Type B pancreatic cell (in vitro differentiated cells): ENCODE measurements around the gene FAM210B. TPM values are rescaled to one million over a fixed set of nuclear protein-coding genes. Genes with fewer than 3 reads are reported as not detected.

Experiments used
- DNase-seq: peaks from one replicate; pipeline ENCODE4 v3.0.0; 2021; ENCODE audit warnings: mixed read lengths; ENCODE audit not compliant: unreplicated experiment; ENCODE audit errors: extremely low spot score
- H3K27ac Mint-ChIP-seq: 2 replicates; pipeline ENCODE4 v1.8.0; 2021; ENCODE audit warnings: mild to moderate bottlenecking, mixed read lengths
- H3K27me3 Mint-ChIP-seq: 2 replicates; pipeline ENCODE4 v1.8.0; 2021; ENCODE audit warnings: mixed read lengths
- H3K36me3 Mint-ChIP-seq: 2 replicates; pipeline ENCODE4 v1.8.0; 2021; ENCODE audit warnings: mixed read lengths
- H3K4me1 Mint-ChIP-seq: one replicate; pipeline ENCODE4 v1.8.0; 2021; ENCODE audit warnings: mixed read lengths; ENCODE audit not compliant: unreplicated experiment
- H3K4me3 Mint-ChIP-seq: 2 replicates; pipeline ENCODE4 v1.8.0; 2021; ENCODE audit warnings: mild to moderate bottlenecking, mixed read lengths
- H3K9me3 Mint-ChIP-seq: 2 replicates; pipeline ENCODE4 v1.8.0; 2021; ENCODE audit warnings: mixed read lengths
- CTCF ChIP-seq: fragments of 200-600 bp; sonication (generic); conservative IDR thresholded peaks from 2 replicates; pipeline ENCODE4 v1.5.0; 2021; ENCODE audit warnings: antibody characterized with exemption, mild to moderate bottlenecking
- long read RNA-seq: library from polyadenylated mRNA; unstranded; transcript quantifications from one replicate; pipeline ENCODE4 v2.0.0, GENCODE V29; 2020
- total RNA-seq: library from RNA; stranded (reverse); gene quantifications from 2 replicates; pipeline ENCODE4 v1.2.1, GENCODE V29; 2021; ENCODE audit warnings: low replicate concordance

The FAM210B gene
- 58.3 and 58.4 TPM in 2 replicates for total RNA-seq
- long read RNA-seq, partial matches to known transcripts: 0 of 12 reads
- long read RNA-seq, other reads (novel, unspliced or antisense): 11 of 12 reads

GRCh38 chr20:56358600-56359211 is at the start of gene FAM210B:
Gene FAM210B (plus strand): TSS chr20:56358974. CDS start chr20:56359006, 32 bp downstream.
- Mint-ChIP-seq H3K36me3 (no peaks in the 10 kb centered on the region), H3K9me3 (no peaks in the 10 kb centered on the region), H3K4me3 (peak within 1 kb of the TSS; percentile 96), H3K27me3 (peaks cover 3% of the 10 kb centered on the region), H3K27ac (peak within 1 kb of the TSS; percentile 92), H3K4me1 (peaks cover 22% of the 10 kb centered on the region)
- peak; percentile 87 for DNase-seq
- TF ChIP-seq CTCF: no peak

- Mint-ChIP-seq H3K27ac (no peak overlapping the region), H3K9me3 (no peaks in the 10 kb centered on the region), H3K27me3 (no peaks in the 10 kb centered on the region), H3K4me1 (no peaks in the 10 kb centered on the region), H3K4me3 (no peak overlapping the region), H3K36me3 (no peaks in the 10 kb centered on the region)
- no peak for DNase-seq
- TF ChIP-seq CTCF: no peak
Measured at GRCh38 chr20:56316051-56316450, 42.7 kb upstream of the FAM210B start.

- Mint-ChIP-seq H3K36me3 (no peaks in the 10 kb centered on the region), H3K4me1 (no peaks in the 10 kb centered on the region), H3K27me3 (no peaks in the 10 kb centered on the region), H3K27ac (no peak overlapping the region), H3K4me3 (no peak overlapping the region), H3K9me3 (no peaks in the 10 kb centered on the region)
- DNase-seq: no peak
- TF ChIP-seq CTCF: no peak
Measured at GRCh38 chr20:56316483-56316882, 42.3 kb upstream of the FAM210B start.

- no peaks in the 10 kb centered on the region for H3K36me3 Mint-ChIP-seq
- no peak overlapping the region for H3K4me3 Mint-ChIP-seq
- H3K9me3 Mint-ChIP-seq: no peaks in the 10 kb centered on the region
Measured at GRCh38 chr20:56322681-56323080, 36.1 kb upstream of the FAM210B start.

GRCh38 chr20:56323206-56323605 is 35.6 kb upstream of the FAM210B start:
- Mint-ChIP-seq H3K36me3 (no peaks in the 10 kb centered on the region), H3K27ac (no peak overlapping the region), H3K9me3 (no peaks in the 10 kb centered on the region), H3K4me3 (no peak overlapping the region), H3K27me3 (no peaks in the 10 kb centered on the region), H3K4me1 (no peaks in the 10 kb centered on the region)
- no peak for DNase-seq
- TF ChIP-seq CTCF: no peak

More at GRCh38 chr20:56322681-56323080, 36.1 kb upstream of the FAM210B start:
- H3K27ac Mint-ChIP-seq: no peak overlapping the region
- H3K27me3 Mint-ChIP-seq: no peaks in the 10 kb centered on the region
- DNase-seq: no peak
- no peaks in the 10 kb centered on the region for H3K4me1 Mint-ChIP-seq
- TF ChIP-seq CTCF: no peak
